GM23338 (cell line): ENCODE results near the gene RTN4RL1. TPM values are rescaled to one million over a fixed set of nuclear protein-coding genes. Genes with fewer than 3 reads are reported as not detected.

Experiments
- ATAC-seq: fragments of 200-7000 bp; cut with Tn5 transposase; 3 replicates; pipeline ENCODE4 v1.9.1; 2020
- DNase-seq: peaks from one replicate; pipeline ENCODE4 v3.0.0-alpha.2; 2015; ENCODE audit warnings: low spot score
- H2AFZ ChIP-seq: fragments of 200-600 bp; sonication (generic); 2 replicates; pipeline ENCODE4 v1.8.0; 2016; ENCODE audit warnings: antibody characterized with exemption, mild to moderate bottlenecking, moderate library complexity
- H3F3A ChIP-seq: fragments of 200-600 bp; sonication (generic); replicated peaks from 2 replicates; pipeline ENCODE4 v1.8.0; 2017; ENCODE audit warnings: antibody characterized with exemption, mixed run types, low read depth
- H3K27ac ChIP-seq: fragments of 200-600 bp; sonication (generic); 2 replicates; pipeline ENCODE4 v1.6.1; 2016; ENCODE audit warnings: low read depth
- H3K27me3 ChIP-seq: fragments of 200-600 bp; sonication (generic); 2 replicates; pipeline ENCODE4 v1.8.0; 2016; ENCODE audit warnings: mild to moderate bottlenecking, mixed run types, moderate library complexity; ENCODE audit not compliant: insufficient read depth
- H3K36me3 ChIP-seq: fragments of 200-600 bp; sonication (generic); 2 replicates; pipeline ENCODE4 v1.8.0; 2016; ENCODE audit warnings: mild to moderate bottlenecking; ENCODE audit not compliant: insufficient read depth
- H3K4me1 ChIP-seq: fragments of 200-600 bp; sonication (generic); 2 replicates; pipeline ENCODE4 v1.8.0; 2016; ENCODE audit warnings: mild to moderate bottlenecking, moderate library complexity; ENCODE audit not compliant: insufficient read depth
- H3K4me2 ChIP-seq: fragments of 200-600 bp; sonication (generic); 2 replicates; pipeline ENCODE4 v1.7.1; 2017; ENCODE audit warnings: mixed run types
- H3K4me3 ChIP-seq: fragments of 200-600 bp; sonication (generic); 2 replicates; pipeline ENCODE4 v1.6.1; 2016; ENCODE audit warnings: mixed run types
- H3K79me2 ChIP-seq: fragments of 200-600 bp; sonication (generic); replicated peaks from 2 replicates; pipeline ENCODE4 v1.8.0; 2017; ENCODE audit warnings: mild to moderate bottlenecking; ENCODE audit not compliant: insufficient read depth
- H3K9me2 ChIP-seq: fragments of 200-600 bp; sonication (generic); 2 replicates; pipeline ENCODE4 v1.8.0; 2017; ENCODE audit not compliant: insufficient read depth
- H4K20me1 ChIP-seq: fragments of 200-600 bp; sonication (generic); replicated peaks from 2 replicates; pipeline ENCODE4 v1.8.0; 2017; ENCODE audit warnings: mild to moderate bottlenecking; ENCODE audit not compliant: insufficient read depth
- H3K27ac Mint-ChIP-seq: 2 replicates; pipeline ENCODE4 v1.8.0; 2020; ENCODE audit warnings: inconsistent platforms, mild to moderate bottlenecking, moderate library complexity, mixed read lengths
- H3K27me3 Mint-ChIP-seq: 3 replicates; pipeline ENCODE4 v1.8.0; 2022; ENCODE audit warnings: low read depth, mild to moderate bottlenecking, moderate library complexity, mixed read lengths, inconsistent platforms; ENCODE audit not compliant: insufficient read depth, poor library complexity
- H3K36me3 Mint-ChIP-seq: 3 replicates; pipeline ENCODE4 v1.8.0; 2021; ENCODE audit warnings: low read depth, mild to moderate bottlenecking, inconsistent platforms, moderate library complexity, mixed read lengths
- H3K4me1 Mint-ChIP-seq: 3 replicates; pipeline ENCODE4 v1.8.0; 2020; ENCODE audit warnings: mild to moderate bottlenecking, inconsistent platforms, mixed read lengths
- H3K4me3 Mint-ChIP-seq: 3 replicates; pipeline ENCODE4 v1.8.0; 2021; ENCODE audit warnings: moderate library complexity, mild to moderate bottlenecking, inconsistent platforms, mixed read lengths
- H3K9me3 Mint-ChIP-seq: 3 replicates; pipeline ENCODE4 v1.8.0; 2020; ENCODE audit warnings: moderate library complexity, mild to moderate bottlenecking, inconsistent platforms, mixed read lengths
- CREB1 ChIP-seq: fragments of 250-450 bp; sonication (Bioruptor Pico); IDR thresholded peaks from 2 replicates; pipeline ENCODE4 v1.5.0; 2020; ENCODE audit warnings: low read depth, mild to moderate bottlenecking, moderate library complexity
- CTCF ChIP-seq, 2 experiments: fragments of 200-600 bp in 1 of 2; sonication (generic) in 1 of 2; conservative IDR thresholded peaks; 2 replicates each; pipeline versions ENCODE4 v1.5.1 to v1.6.1; 2016 to 2017; ENCODE audit warnings: antibody characterized with exemption in 2 of 2, low read depth in 2 of 2, mild to moderate bottlenecking in 2 of 2, moderate library complexity in 1 of 2
- ETS1 ChIP-seq: IDR thresholded peaks from 2 replicates; pipeline ENCODE4 v1.6.1; 2016; ENCODE audit warnings: antibody characterized with exemption
- EZH2 ChIP-seq: fragments of 200-600 bp; sonication (generic); IDR thresholded peaks from one replicate; pipeline ENCODE4 v1.8.0; 2017; ENCODE audit warnings: antibody characterized with exemption, mild to moderate bottlenecking, low read depth; ENCODE audit not compliant: unreplicated experiment
- EZH2phosphoT487 ChIP-seq: fragments of 200-600 bp; sonication (generic); IDR thresholded peaks from one replicate; pipeline ENCODE4 v1.8.1; 2018; ENCODE audit warnings: antibody characterized with exemption; ENCODE audit not compliant: unreplicated experiment
- JUNB ChIP-seq: IDR thresholded peaks from one replicate; pipeline ENCODE4 v1.6.1; 2016; ENCODE audit warnings: antibody characterized with exemption; ENCODE audit not compliant: unreplicated experiment
- NANOG ChIP-seq: IDR thresholded peaks from 2 replicates; pipeline ENCODE4 v1.6.1; 2016; ENCODE audit warnings: antibody characterized with exemption, borderline replicate concordance
- POLR2AphosphoS5 ChIP-seq: IDR thresholded peaks from 2 replicates; pipeline ENCODE4 v1.6.1; 2016; ENCODE audit warnings: antibody characterized with exemption, low read depth
- STAT1 ChIP-seq: IDR thresholded peaks from one replicate; pipeline ENCODE4 v1.6.1; 2016; ENCODE audit warnings: antibody characterized with exemption; ENCODE audit not compliant: unreplicated experiment
- ZNF114 ChIP-seq: fragments of 250-450 bp; sonication (Bioruptor Pico); IDR thresholded peaks from 2 replicates; pipeline ENCODE4 v1.5.0; 2020; ENCODE audit warnings: mild to moderate bottlenecking, moderate library complexity
- ZNF331 ChIP-seq: fragments of 250-450 bp; sonication (Bioruptor Pico); IDR thresholded peaks from 2 replicates; pipeline ENCODE4 v1.5.0; 2020; ENCODE audit warnings: low read depth, mild to moderate bottlenecking, moderate library complexity
- ZNF462 ChIP-seq: fragments of 250-450 bp; sonication (Bioruptor Pico); IDR thresholded peaks from 2 replicates; pipeline ENCODE4 v1.5.0; 2020; ENCODE audit warnings: mild to moderate bottlenecking, moderate library complexity
- polyA plus RNA-seq: library from polyadenylated mRNA; unstranded; fragments of >200 nt; fragmentation: Nextera tagmentation; extraction: Ambion mirVana; gene quantifications from 2 replicates; pipeline ENCODE4 v1.2.1, GENCODE V29; 2016
- total RNA-seq: library from RNA; depleted of rRNA; stranded (reverse); fragments of >200 nt; shearing (Covaris generic); gene quantifications from 2 replicates; pipeline ENCODE4 v1.2.3, GENCODE V29; 2014
- TF ChIP-seq, protein P1 (sequence below): IDR thresholded peaks from one replicate; pipeline ENCODE4 v1.6.1; 2018; ENCODE audit warnings: antibody characterized with exemption; ENCODE audit not compliant: unreplicated experiment

The RTN4RL1 gene
- total and polyA plus RNA-seq, 2 experiments from 2014 or later: 0.17 TPM; not detected in 1

DNA sequence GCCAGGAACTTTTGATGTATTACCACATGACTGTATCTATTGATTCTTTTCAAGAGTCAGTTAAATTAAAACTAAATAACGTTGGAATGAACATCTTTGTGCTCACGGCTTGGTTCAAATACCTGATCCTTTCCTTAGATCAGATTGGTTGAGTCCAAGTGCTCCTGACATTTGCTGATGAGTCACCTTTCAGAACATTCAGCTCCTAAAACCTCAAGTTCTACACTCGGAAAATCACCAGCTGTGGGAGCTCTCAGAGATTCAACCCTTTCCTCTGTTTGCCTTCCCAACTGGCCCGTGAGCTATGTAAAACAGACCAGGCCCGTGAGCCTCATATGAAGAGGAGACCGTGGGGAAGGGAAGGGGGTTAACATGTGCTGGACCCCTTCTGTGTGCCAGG lies 68.1 kb downstream of the RTN4RL1 start:
- Mint-ChIP-seq H3K4me3 (no peak overlapping the region), H3K27ac (no peak overlapping the region), H3K36me3 (no peaks in the 10 kb centered on the region), H3K4me1 (peaks cover 17% of the 10 kb centered on the region), H3K27me3 (peaks cover 16% of the 10 kb centered on the region), H3K9me3 (no peaks in the 10 kb centered on the region; the same call in 2 of the 3 replicates)
- Histone ChIP-seq H3K4me3 (no peak overlapping the region), H2AFZ (no peak overlapping the region), H3K79me2 (no peaks in the 10 kb centered on the region), H3K27me3 (no peaks in the 10 kb centered on the region), H3K4me1 (peaks cover 9% of the 10 kb centered on the region), H3F3A (peaks cover 5% of the 10 kb centered on the region; the same call in 1 of the 2 replicates), H4K20me1 (no peaks in the 10 kb centered on the region), H3K27ac (no peak overlapping the region), H3K36me3 (no peaks in the 10 kb centered on the region), H3K9me2 (no peaks in the 10 kb centered on the region), H3K4me2 (no peak overlapping the region)
- ATAC-seq: no peak
- TF ChIP-seq ZNF114 (CRISPR knock-in tag) (no peak), NANOG (no peak), POLR2AphosphoS5 (no peak), ZNF331 (no peak), EZH2 (no peak), JUNB (no peak), ETS1 (no peak), CREB1 (CRISPR knock-in tag) (no peak), CTCF (conservative IDR thresholded peaks at IDR 0.05; ENCODE audit: low read depth in 2 of 2) (no peak), EZH2phosphoT487 (no peak), STAT1 (no peak), ZNF462 (CRISPR knock-in tag) (no peak)
- TF ChIP-seq, protein P1, sequence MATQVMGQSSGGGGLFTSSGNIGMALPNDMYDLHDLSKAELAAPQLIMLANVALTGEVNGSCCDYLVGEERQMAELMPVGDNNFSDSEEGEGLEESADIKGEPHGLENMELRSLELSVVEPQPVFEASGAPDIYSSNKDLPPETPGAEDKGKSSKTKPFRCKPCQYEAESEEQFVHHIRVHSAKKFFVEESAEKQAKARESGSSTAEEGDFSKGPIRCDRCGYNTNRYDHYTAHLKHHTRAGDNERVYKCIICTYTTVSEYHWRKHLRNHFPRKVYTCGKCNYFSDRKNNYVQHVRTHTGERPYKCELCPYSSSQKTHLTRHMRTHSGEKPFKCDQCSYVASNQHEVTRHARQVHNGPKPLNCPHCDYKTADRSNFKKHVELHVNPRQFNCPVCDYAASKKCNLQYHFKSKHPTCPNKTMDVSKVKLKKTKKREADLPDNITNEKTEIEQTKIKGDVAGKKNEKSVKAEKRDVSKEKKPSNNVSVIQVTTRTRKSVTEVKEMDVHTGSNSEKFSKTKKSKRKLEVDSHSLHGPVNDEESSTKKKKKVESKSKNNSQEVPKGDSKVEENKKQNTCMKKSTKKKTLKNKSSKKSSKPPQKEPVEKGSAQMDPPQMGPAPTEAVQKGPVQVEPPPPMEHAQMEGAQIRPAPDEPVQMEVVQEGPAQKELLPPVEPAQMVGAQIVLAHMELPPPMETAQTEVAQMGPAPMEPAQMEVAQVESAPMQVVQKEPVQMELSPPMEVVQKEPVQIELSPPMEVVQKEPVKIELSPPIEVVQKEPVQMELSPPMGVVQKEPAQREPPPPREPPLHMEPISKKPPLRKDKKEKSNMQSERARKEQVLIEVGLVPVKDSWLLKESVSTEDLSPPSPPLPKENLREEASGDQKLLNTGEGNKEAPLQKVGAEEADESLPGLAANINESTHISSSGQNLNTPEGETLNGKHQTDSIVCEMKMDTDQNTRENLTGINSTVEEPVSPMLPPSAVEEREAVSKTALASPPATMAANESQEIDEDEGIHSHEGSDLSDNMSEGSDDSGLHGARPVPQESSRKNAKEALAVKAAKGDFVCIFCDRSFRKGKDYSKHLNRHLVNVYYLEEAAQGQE: no peak
- DNase-seq: no peak
